Stimulated activated CD4-positive, alpha-beta T cell treated with anti-CD3 and anti-CD28 coated beads, Interleukin-15, amount 100 ng/mL, for 48 hours (primary cell): Measurements from ENCODE around the gene C1orf226.

Source experiments
- DNase-seq, 2 donors: peaks; one replicate each; pipeline ENCODE4 v3.0.0-alpha.2; 2020; ENCODE audit warnings: low read depth in 2 of 2

The C1orf226 gene

DNA sequence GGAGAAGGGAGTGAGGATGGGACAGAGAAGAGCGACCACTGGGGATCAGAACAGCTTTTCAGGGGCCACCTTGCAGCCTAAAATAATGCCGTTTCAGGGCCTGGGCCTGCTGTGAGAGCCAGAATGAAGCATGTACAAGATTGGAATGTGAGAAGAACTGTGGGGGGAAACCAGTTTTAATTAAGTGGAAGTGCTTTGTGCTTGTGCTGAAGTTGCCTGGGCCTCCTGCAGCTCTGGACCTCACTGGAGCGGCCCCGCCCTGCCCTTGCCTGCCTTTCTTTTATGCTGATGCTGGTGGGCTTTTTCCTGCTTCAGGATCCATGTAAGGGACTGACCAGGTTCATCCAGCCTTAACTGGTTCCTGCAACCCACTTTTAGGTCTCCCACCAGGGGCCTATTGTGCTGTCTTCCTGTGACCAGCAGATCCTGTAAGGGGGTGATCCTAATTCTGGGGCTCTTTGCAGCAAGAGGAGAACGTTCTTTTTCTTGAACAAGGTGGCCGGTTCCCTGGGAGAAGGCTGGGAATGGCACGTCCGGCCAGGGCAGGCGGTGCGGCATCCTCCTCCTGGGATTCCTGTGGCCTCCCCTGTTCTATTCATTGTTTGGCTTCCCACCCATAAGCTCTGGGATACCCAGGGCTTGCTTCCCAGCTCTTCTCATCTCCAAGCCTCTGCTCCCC is 3.2 kb downstream of the C1orf226 start:
- no peak for DNase-seq

DNA sequence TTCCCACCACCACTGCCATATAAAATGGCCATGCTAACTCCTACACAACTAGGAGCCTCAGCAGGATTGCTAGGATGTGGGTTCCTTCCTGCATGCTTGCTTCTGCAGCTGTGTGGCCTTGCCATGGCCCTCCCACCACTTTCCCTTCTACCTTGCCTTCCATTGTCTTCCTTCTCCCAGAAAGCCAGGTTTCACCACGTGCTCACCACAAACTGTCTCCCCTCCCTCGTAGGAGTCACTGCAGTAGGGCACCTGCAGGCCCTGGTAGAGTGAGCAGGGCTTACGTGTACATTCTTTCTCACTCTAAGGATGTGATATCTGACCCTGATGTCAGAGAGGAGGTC is 3.7 kb downstream of the C1orf226 start:
- DNase-seq = no peak

DNA sequence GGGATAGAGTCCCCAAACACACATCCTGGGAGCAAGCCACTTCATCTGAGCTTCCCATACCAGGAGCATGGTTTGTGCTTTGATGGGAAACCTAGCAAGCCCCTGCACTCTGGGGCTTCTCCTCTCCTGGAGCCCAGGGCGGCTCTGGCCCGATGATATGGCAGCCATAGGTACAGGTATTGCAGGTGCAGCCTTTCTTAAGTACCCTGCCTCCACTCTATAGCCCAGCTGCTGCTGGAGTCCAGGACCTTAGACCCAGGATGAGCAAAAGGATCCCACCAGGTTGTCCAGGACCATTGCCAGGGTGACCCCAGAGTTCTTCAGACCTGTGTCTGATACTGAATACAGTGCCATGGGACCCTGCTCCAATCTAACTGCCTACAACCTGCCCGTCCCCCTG is 4.2 kb downstream of the C1orf226 start:
- no peak for DNase-seq

DNA sequence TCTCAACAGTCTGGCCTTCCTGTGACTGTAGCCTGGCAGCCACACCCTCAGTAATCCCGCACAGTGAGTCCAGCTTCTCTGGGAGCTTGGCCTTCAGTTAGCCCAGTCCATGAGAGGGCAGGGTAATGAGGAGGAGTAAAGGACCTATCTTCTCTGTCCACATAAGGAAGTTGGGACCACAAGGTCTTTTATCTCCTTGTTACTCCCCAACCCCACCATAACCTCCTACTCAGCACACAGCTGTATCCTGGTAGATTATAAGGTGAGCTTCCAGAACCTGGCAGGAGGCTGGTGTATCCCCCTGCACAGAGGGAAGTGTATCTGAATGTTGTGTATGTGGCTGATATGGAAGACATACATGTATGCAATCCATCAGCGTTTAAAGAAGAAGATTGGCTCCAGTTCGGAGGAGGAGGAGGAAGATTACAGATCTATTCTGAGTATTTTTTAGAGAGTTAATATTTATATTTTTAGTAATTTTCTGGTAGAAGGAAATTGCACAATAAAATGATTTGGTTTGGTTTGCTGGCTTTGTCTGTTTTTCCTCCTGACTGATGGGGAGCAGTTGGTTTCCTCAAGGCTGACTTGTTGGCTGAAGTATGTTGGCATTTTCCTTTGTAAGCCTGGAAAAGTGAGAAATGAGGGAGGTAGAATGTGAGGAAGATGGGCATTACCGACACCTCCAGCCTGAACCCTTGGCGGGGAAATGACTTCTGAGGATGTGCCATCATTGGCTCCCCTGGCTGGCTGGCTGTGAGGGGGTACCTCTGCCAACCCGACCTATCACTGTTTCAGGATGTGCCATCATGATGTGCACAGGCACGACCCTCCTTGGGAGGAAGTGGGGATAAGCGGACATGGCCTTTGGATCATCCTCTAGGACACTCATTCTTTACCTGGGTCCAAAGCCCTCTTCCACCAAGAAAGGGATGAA is 5.0 kb downstream of the C1orf226 start:
- DNase-seq = no peak

DNA sequence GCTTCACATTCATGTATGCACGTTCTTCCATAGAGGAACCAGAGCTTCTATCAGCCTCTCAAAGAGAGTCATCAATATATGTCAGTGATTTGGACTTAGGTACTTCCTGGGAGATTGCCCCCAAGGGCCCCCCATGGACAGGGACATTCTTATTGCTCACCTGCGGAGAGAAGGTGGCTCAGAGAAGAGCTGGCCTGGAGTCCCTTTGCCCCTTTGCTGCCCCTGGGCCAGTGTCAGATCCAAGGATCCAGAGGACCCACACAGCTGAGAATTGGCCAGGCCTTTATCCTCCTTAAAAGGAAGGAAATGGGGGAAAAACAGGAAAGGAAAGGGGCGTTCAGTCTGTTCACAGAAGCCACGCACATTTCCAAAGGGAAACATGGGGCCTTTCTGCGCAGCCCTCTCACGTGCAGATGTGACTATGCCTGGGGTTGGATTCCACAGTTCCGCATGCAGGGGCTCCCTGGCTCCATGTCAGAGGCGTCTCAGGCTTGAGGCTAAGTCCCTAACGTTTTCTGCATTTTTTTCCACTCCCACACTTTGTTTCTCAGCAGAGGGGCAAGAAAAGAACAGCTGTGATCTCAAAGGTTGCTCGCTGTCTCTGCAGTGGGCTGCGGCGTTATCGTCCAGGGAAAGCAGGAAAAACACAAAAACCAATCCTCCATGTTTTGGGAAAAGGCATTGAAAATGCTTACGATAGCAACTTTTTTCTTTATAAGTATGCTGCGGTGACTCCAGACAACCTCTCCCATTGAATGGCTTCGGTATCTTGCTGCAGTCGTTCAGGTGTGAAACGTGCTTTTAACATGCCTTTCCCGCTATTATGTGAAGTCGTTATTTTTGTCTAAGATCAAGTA is 5.9 kb downstream of the C1orf226 start:
- no peak for DNase-seq

DNA sequence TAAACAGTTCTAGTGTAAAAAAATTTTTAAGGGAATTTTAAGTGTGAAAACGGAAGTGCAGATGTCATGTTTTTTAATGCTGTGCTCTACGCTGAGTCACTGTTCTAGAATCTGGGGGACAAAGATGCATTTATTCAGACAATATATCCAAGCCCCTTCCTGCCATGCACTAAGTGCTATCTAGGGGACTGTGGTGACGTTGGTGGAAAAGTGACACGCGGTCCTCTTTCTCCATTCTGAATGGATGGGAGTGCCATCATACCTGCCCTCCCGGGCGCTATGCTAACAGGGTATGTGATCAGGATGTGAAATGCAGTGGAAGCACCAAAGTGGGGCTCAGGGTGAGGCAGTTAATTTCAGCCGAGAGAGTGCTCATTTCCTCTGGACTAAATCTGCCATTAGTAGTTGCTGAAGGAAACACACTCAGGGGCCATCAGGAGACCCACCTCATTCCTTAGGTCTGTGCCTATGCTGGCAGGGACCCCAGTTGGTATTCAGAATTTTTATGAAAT is 6.6 kb downstream of the C1orf226 start:
- no peak for DNase-seq

DNA sequence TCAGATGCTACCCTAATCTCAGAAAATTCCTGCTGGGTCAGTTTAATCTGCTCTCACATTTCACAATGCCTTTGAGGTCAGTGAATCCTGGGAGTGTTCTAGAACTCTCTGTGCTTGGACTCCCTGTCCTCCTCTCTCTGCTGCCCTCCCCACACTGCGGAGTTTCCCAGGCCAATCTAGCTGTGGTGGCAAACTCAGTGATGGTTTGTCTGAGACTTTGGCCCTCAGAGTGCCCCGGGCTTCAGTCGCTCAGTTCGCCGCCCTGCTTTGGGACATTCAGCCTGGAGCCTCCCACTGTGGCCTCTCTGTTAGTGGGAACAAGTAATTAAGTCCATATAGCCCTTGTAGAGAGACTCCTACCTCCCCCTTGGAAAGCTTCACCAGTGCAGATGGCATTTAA is 7.1 kb downstream of the C1orf226 start:
- DNase-seq = no peak

DNA sequence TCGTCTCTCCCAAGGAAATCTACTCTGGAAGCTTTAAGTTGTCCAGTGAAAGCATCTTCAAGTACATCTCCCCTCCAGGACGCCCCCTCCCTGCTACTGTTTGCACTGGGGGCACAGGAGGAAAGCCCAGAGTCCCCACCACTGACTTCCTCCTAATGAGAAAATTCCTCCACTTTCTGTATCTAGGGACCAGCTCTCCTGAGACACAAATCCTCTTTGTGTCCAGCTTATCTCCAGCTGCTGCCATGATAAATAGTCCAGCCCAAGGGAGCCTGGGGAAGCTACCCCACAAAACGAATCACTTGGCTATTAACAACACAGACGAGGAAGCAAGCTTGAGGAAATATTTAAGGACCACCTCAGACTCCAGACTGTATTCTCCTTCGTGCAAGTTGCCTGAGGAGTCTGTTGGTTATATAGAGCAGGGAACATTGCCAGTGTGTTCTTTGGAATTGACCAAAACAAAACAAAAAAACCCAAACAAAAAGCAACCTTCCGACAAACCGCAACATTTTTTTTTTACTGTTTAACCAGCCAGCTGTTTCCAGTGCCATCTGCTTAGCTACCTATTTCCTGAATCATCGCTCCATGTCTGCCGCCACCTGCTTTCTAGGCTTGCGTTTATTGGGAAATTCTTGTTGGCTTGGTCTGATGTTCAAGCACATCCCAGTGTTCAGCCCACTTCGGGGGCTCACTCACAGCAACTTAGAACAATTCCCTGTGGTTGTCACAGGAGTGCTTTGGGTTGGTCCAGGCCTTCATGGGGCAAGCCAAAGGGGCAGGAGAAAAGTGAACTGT is 7.7 kb downstream of the C1orf226 start:
- no peak for DNase-seq

DNA sequence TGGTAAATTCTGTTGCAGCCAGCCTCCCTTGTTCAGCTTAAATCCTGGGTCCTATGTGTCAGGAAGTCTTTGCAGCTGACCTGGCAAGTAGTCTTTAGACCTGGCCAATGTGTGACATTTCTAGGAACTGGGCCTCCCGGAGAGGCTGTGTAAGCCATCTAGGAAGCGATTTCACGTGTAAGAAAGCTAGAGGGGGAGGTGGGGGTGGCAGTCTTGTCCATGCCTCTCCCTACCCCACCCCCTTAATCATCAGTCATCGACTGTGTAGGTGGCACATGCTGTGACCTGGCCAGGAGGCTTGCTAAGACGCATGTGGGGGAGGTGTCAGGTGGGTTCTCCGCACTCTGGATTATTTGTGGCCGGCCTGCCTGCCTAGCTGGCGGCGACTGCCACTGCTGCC is 8.4 kb downstream of the C1orf226 start:
- DNase-seq = no peak

DNA sequence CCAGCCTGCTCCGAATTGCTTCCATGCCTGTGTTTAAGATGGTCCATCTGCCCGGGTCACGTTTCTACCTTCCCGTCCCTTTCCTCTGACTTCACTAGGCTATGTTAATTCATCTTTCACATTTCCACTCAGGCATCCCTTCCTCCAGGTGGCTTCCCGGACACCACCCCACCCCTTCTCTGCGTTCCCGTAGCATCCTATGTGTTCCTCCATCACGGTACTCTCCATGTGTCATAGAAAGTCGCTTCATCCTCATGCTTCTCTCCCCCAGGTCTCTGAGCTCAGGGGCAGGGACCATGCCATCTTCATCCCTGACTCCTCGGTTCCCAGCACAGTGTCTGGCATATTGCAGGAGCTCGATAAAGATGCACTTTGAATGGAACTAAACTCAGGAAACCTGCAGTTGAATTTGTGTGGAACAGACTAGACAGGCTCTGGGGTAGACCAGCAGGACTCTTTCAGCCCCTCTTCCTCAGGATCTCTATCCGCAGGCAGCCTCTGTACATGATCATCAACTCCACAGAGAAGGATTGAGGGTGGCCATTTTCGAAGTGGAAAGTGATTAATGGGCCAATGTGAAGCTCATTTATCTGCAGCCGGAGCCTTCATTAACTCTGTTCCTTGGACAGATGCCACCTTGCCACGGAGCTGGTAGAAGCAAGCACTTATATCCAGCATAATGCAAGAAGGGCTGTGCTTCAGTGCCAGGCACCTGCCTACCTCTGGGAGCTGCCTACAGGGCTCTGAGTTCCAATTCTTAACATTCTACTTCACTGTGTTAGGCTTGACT is 9.1 kb downstream of the C1orf226 start:
- DNase-seq = no peak

DNA sequence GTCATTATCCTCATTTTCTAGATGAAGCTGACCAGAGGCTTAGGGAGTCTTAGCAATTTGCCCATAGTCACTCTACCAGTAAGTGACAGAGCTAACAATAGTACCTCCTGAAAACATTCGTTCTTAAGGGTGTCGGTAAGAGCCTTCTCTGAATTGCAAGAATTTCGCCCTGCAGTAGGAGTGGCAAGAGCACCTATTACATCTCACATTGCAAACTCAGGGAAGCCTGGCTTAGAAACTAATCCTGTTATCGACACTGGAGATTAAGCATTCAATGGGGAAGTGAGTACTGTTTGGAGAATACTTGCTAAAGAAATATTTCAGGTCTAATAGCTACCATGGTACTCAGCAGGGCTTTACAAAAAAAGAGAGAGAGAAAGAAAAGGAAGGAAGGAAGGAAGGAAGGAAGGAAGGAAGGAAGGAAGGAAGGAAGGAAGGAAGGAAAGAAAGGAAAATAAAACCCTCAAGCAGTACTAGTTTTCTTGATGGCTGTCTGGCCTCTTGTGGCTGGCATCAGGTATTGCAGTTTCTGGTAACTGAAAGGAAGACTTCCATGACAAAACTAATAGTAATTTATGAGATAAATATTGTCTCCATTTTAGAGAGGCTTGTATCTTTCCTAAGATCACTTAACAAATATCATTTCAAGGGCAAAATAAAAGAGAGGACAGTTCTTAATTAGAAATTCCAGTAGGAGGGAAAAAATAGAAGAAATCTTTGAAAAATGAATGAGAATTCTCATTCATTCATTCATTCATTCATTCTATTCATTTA is 10.4 kb downstream of the C1orf226 start:
- no peak for DNase-seq

DNA sequence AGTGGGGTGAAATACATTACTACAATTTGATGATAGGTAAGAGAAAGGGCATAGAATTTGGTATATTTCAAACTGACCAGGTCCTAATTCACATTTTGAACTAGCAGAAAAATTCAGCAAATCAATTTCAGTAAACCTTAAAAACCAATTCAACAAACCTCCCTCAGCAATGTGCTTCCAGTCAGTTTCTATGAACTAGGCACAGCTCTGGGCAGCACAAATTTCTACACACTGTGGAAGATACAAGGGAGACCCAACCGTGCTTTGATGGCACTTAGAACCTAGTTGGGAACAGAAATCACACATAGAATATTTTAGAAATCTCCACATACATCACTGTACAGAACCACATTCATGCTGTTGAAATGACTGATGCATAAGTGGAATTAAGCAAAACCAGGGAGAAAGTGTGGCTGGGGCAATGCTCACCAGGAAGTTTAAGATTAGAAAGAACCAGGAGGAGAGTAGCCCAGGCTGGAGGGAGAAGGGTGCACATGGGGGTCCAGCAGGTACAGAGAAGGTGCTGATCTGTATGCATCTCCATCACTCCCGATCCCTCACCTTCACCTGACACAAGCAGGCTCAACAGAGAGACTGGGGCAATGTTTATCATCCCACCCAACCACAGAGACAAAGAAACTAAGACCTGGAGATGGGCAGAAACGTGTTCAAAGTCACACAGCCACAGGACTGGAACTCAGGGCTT is 14.8 kb downstream of the C1orf226 start:
- DNase-seq = no peak

DNA sequence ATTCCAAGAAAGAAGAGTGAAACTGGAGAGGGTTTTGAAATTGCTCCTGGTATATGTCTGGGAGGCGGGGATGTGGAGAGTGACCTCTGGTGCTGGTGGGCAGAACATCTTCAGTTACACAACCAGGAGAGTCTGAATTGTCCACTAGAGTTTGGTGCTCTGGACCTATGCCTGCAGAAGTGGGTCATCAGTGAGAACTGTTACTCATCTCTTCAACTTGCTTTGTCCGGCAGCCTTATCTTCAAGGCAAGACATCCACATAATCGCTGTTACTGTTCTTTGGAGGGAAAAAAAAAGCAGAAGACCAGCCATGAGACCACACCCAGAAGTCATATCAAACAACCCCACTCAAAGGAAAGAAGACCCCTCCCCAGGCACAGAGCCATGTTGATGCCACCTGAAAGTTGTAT is 15.5 kb downstream of the C1orf226 start:
- no peak for DNase-seq

DNA sequence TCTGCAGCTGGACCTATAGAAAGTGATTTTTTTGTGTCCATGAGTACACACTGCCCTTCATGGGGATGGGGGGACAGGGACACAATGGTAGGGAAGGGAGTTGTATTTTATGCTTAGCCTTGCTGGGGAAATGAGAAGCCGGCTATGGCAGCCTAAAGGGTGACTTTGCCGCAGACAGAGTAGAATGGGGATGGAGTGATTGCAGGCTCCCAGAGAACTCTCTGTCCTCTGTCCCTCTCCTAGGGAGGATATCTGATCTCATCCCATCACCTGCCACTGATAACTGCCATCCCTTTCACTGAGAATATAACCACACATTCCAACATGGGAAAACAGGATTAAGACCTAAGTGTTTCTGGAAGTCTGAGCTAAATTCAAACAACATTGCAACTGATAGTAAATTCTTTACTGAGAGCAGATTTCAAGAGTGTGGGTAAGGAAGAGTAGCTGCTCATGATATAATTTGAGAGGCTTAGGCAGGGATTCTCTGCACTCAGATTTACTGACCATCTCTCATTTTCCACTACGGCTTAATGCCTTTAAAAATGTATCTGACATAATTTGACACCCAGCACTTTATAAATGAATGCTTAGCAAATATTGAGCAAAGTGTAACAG is 16.5 kb downstream of the C1orf226 start:
- DNase-seq = no peak

DNA sequence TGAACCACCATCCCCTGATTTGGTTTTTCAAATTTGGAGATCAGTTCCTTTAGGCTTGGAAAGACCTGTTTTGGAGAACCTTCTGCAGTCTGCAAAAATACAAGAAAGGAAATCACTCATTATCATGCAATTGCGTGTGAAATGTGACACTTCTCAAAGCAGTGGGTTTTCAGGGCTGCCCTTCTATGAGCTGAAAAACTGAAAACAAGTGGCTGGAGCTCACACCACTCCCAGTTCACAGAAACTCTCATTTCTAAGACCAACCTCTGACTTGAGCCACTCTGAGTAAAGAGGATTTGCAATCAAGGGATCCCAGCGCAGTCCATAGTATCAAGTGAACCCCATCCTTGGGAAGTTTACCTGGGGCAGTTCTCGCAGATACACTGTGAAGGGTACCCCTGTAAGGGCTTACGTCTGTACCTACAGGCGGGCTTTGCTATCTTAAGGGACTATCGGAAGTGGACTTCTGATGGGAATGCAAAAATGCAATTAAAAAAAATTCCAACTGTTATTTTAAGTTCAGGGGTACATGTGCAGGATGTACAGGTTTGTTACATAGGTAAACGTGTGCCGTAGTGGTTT is 17.6 kb downstream of the C1orf226 start:
- DNase-seq = no peak

DNA sequence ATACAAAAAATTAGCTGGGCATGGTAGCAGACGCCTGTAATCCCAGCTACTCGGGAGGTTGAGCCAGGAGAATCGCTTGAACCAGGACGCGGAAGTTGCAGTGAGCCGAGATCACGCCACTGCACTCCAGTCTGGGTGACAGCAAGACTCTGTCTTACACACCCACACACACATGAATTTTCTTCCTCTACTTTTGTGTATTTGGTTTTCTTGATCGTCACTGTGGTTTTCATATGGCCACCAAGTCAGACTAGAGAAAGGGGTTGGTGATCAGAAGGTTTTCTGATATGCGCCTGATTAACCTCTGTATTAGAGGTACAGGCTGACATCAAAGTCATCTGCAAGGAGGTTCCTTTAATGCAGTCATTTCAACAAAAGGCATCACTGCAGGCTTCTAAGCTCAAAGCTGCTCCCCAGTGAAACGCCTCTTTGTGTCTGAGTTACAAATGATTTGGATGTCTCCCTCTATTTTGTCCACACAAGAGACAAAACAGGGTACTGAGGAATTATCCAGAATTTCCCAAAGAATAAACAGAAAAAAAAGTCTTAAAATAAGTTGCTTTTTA is 19.3 kb downstream of the C1orf226 start:
- DNase-seq = no peak

DNA sequence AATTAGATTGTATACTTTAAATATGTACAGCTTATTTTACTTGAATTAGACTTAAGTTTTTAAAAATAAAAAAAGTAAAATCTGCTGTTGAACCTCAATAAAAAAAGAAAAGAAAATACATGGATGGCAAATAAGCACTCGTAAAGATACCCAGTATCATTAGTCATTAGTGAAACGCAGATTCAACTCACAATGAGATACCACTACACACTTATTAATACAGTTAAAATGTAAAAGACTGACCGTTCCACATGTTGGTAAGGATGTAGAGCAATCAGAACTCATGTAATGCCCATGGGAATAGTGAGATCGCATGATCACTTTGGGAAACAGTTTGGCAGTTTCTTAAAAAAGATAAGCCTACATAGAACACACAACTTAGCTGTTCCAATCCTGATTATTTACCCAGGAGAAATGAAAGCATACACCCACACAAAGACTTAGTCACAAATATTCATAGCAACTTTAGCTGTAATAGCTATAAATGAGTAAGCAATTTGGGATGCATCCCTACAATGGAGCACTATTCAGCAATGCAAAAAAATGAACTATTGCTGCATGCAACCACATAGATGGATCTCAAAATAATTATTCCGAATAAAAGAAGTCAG is 23.1 kb downstream of the C1orf226 start:
- DNase-seq = no peak
